NB4 (cell line): ENCODE data around the gene PAK6.
A peak's percentile ranks its signal among the peaks of the same experiment; 100 is the strongest.

ENCODE experiments used
- DNase-seq: peaks from one replicate; pipeline ENCODE4 v3.0.0; 2010; ENCODE audit warnings: low read depth
- H3K4me3 ChIP-seq: one replicate; pipeline ENCODE4 v1.5.1; 2011; ENCODE audit warnings: mild to moderate bottlenecking, low read depth, low read length, moderate library complexity
- MYC ChIP-seq: IDR thresholded peaks from 2 replicates; pipeline ENCODE4 v1.6.1; 2011; ENCODE audit warnings: low read depth, low read length
- POLR2A ChIP-seq: IDR thresholded peaks from 2 replicates; pipeline ENCODE4 v1.6.1; 2011; ENCODE audit warnings: mild to moderate bottlenecking; ENCODE audit not compliant: insufficient read length; ENCODE audit errors: extremely low read depth
- TF ChIP-seq, protein P1 (sequence below): IDR thresholded peaks from one replicate; pipeline ENCODE4 v1.5.1; 2012; ENCODE audit warnings: low read depth, low read length
- TF ChIP-seq, protein P2 (sequence below): IDR thresholded peaks from 2 replicates; pipeline ENCODE4 v1.6.1; 2011; ENCODE audit warnings: low read depth, low read length

PAK6 gene

GRCh38 chr15:40274350-40275274 lies 35.7 kb downstream of the PAK6 start:
- peak; percentile 85 for DNase-seq
- no peak overlapping the region for H3K4me3 ChIP-seq
- TF ChIP-seq POLR2A: no peak
- TF ChIP-seq, protein P1, sequence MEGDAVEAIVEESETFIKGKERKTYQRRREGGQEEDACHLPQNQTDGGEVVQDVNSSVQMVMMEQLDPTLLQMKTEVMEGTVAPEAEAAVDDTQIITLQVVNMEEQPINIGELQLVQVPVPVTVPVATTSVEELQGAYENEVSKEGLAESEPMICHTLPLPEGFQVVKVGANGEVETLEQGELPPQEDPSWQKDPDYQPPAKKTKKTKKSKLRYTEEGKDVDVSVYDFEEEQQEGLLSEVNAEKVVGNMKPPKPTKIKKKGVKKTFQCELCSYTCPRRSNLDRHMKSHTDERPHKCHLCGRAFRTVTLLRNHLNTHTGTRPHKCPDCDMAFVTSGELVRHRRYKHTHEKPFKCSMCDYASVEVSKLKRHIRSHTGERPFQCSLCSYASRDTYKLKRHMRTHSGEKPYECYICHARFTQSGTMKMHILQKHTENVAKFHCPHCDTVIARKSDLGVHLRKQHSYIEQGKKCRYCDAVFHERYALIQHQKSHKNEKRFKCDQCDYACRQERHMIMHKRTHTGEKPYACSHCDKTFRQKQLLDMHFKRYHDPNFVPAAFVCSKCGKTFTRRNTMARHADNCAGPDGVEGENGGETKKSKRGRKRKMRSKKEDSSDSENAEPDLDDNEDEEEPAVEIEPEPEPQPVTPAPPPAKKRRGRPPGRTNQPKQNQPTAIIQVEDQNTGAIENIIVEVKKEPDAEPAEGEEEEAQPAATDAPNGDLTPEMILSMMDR: peak; percentile 100
- TF ChIP-seq, protein P2, sequence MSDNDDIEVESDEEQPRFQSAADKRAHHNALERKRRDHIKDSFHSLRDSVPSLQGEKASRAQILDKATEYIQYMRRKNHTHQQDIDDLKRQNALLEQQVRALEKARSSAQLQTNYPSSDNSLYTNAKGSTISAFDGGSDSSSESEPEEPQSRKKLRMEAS: peak; percentile 61
- peak; percentile 57; the same call in 1 of the 2 replicates for TF ChIP-seq MYC

GRCh38 chr15:40275523-40275922 lies 36.7 kb downstream of the PAK6 start:
- peak; percentile 20 for DNase-seq
- no peak for TF ChIP-seq MYC
- TF ChIP-seq, protein P1: no peak
- no peak for TF ChIP-seq POLR2A
- TF ChIP-seq, protein P2: no peak
- no peak overlapping the region for H3K4me3 ChIP-seq

- H3K4me3 ChIP-seq: no peak overlapping the region
- TF ChIP-seq, protein P2: no peak
- no peak for TF ChIP-seq POLR2A
- TF ChIP-seq MYC: no peak
- TF ChIP-seq, protein P1: no peak
- DNase-seq: no peak
Observed at GRCh38 chr15:40275954-40276353, 37.1 kb downstream of the PAK6 start.

DNA sequence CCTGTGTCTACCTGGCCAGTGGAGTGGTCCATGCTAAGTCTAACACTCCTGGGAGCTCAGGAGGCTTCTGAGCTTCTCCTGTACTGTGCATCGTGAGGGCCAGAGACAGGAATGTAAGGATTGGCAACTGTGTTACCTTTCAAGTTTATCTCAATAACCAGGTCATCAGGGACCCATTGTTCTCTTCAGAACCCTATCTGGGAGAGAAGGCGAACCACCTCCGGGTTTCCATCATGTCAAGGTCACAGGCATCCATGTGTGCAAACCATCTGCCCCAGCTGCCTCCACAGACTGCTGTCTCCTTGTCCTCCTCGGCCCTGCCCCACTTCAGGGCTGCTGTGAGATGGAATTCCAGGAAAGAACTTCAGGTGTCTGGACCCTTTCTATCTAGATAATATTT lies 38.1 kb downstream of the PAK6 start:
- no peak overlapping the region for H3K4me3 ChIP-seq
- no peak for DNase-seq
- no peak for TF ChIP-seq MYC
- TF ChIP-seq POLR2A: no peak
- TF ChIP-seq, protein P1: no peak

DNA sequence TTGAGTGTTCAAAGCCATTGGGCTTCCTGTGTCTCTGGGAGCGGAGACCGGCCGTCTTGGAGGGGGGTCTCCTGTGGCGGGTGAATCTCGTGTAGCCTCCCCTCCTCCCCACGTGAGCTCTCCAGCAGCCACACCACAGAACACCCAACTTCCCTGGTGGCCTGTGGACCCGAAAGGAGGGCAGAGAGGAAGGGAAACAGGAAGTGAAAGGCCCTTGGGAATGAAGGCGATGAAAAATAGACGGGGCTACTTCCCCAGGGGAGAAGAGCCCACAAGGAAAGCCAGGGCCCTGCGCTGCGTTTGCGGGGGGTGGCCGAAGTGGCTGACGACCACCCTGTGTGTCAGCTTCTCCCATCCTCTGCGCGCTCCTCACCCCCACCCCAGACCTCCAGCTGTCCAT lies 38.6 kb downstream of the PAK6 start:
- H3K4me3 ChIP-seq: no peak overlapping the region
- DNase-seq: peak; percentile 74
- TF ChIP-seq, protein P1: no peak
- no peak for TF ChIP-seq POLR2A
- TF ChIP-seq MYC: no peak
- TF ChIP-seq, protein P2: no peak
